Astrocyte (in vitro differentiated cells and primary cell): ENCODE measurements around the gene KCTD11.

Experiments used
- CTCF ChIP-seq: IDR thresholded peaks from 2 replicates; pipeline ENCODE4 v1.5.1; 2011; ENCODE audit warnings: low read depth, mild to moderate bottlenecking, inconsistent platforms, low read length, moderate library complexity; ENCODE audit not compliant: insufficient read depth
- EZH2 ChIP-seq: IDR thresholded peaks from 2 replicates; pipeline ENCODE4 v1.6.1; 2012; ENCODE audit warnings: mild to moderate bottlenecking, low read length, inconsistent platforms; ENCODE audit not compliant: insufficient read depth

GRCh38 chr17:7321466-7321865, 30.5 kb upstream of the KCTD11 start:
- TF ChIP-seq CTCF (no peak), EZH2 (no peak)
